GM11168 (cell line): ENCODE data around the gene ASMTL.
"Not testable (repeated sequence)": the region's sequence is repeated elsewhere in the genome, so short reads cannot be mapped to it uniquely, and the experiment has no call there.

Experiments
- in situ Hi-C: fragments of 300-500 bp; cut with MboI; formaldehyde crosslinking; loops from one replicate; pipeline ENCODE4 v1.12.0; 2022; ENCODE audit warnings: low sequenced_read_pairs; ENCODE audit not compliant: unreplicated experiment

The ASMTL gene

GRCh38 chrX:1452516-1453394, at the start of gene ASMTL:
ASMTL (minus strand) TSS chrX:1452909; CDS start chrX:1452840, 69 bp downstream.
- in situ Hi-C loops = no loop called here

GRCh38 chrX:1502241-1502640, 49.5 kb upstream of the ASMTL start:
- in situ Hi-C loops = no loop called here

GRCh38 chrX:1500701-1501624, 48.3 kb upstream of the ASMTL start:
- in situ Hi-C loops = no loop called here

- in situ Hi-C loops = no loop called here
Measured at GRCh38 chrX:1496076-1496475, 43.4 kb upstream of the ASMTL start.

- in situ Hi-C loops = no loop called here
Measured at GRCh38 chrX:1493877-1494510, 41.3 kb upstream of the ASMTL start.

GRCh38 chrX:1493412-1493811, 40.7 kb upstream of the ASMTL start:
- in situ Hi-C loops = no loop called here

GRCh38 chrX:1492421-1493012, 39.8 kb upstream of the ASMTL start:
- in situ Hi-C loops = no loop called here

GRCh38 chrX:1491851-1492349, 39.2 kb upstream of the ASMTL start:
- in situ Hi-C loops = no loop called here

- in situ Hi-C loops = not testable (repeated sequence)
Measured at GRCh38 chrX:1491248-1491647, 38.5 kb upstream of the ASMTL start.

- in situ Hi-C loops = not testable (repeated sequence)
Measured at GRCh38 chrX:1490723-1491122, 38.0 kb upstream of the ASMTL start.

GRCh38 chrX:1489354-1489753, 36.6 kb upstream of the ASMTL start:
- in situ Hi-C loops = not testable (repeated sequence)

GRCh38 chrX:1488745-1489144, 36.0 kb upstream of the ASMTL start:
- in situ Hi-C loops = no loop called here

GRCh38 chrX:1488141-1488540, 35.4 kb upstream of the ASMTL start:
- in situ Hi-C loops = no loop called here

- in situ Hi-C loops = no loop called here
Measured at GRCh38 chrX:1487401-1487800, 34.7 kb upstream of the ASMTL start.

GRCh38 chrX:1486749-1487361, 34.1 kb upstream of the ASMTL start:
- in situ Hi-C loops = no loop called here

GRCh38 chrX:1486177-1486576, 33.5 kb upstream of the ASMTL start:
- in situ Hi-C loops = no loop called here

- in situ Hi-C loops = no loop called here
Measured at GRCh38 chrX:1485033-1485432, 32.3 kb upstream of the ASMTL start.

- in situ Hi-C loops = no loop called here
Measured at GRCh38 chrX:1484638-1485019, 31.9 kb upstream of the ASMTL start.

- in situ Hi-C loops = no loop called here
Measured at GRCh38 chrX:1483843-1484637, 31.3 kb upstream of the ASMTL start.
